IMR-90 (cell line): ENCODE results near the gene ZNF318.

Source experiments
- BHLHE40 ChIP-seq: fragments of 150-350 bp; IDR thresholded peaks from 2 replicates; pipeline ENCODE4 v1.6.1; 2016; ENCODE audit warnings: mild to moderate bottlenecking, low read depth, low read length
- CEBPB ChIP-seq: IDR thresholded peaks from 2 replicates; pipeline ENCODE4 v1.6.1; 2012; ENCODE audit warnings: low read depth, low read length, improper control_type of control experiment
- CHD1 ChIP-seq: IDR thresholded peaks from 2 replicates; pipeline ENCODE4 v1.6.1; 2012; ENCODE audit warnings: low read depth, low read length, improper control_type of control experiment
- FOS ChIP-seq: fragments of 150-350 bp; IDR thresholded peaks from 2 replicates; pipeline ENCODE4 v1.6.1; 2016; ENCODE audit warnings: low read depth, low read length
- MAFK ChIP-seq: IDR thresholded peaks from 2 replicates; pipeline ENCODE4 v1.6.1; 2012; ENCODE audit warnings: low read depth, low read length, improper control_type of control experiment
- MAZ ChIP-seq: IDR thresholded peaks from 2 replicates; pipeline ENCODE4 v1.6.1; 2012; ENCODE audit warnings: low read depth, mild to moderate bottlenecking, low read length, improper control_type of control experiment, moderate library complexity, borderline replicate concordance
- POLR2A ChIP-seq: IDR thresholded peaks from 2 replicates; pipeline ENCODE4 v1.6.1; 2012; ENCODE audit warnings: mild to moderate bottlenecking, low read depth, low read length
- RAD21 ChIP-seq: IDR thresholded peaks from 2 replicates; pipeline ENCODE4 v1.6.1; 2012; ENCODE audit warnings: low read length, improper control_type of control experiment
- RCOR1 ChIP-seq: IDR thresholded peaks from 2 replicates; pipeline ENCODE4 v1.6.1; 2012; ENCODE audit warnings: mild to moderate bottlenecking, low read length, improper control_type of control experiment; ENCODE audit not compliant: insufficient replicate concordance
- RFX5 ChIP-seq: IDR thresholded peaks from 2 replicates; pipeline ENCODE4 v1.8.0; 2012; ENCODE audit warnings: low read depth, mild to moderate bottlenecking, low read length, moderate library complexity
- SMC3 ChIP-seq: fragments of 150-350 bp; IDR thresholded peaks from 2 replicates; pipeline ENCODE4 v1.6.1; 2016; ENCODE audit warnings: low read depth, mild to moderate bottlenecking, antibody characterized with exemption, low read length, moderate library complexity
- TF ChIP-seq, protein P1 (sequence below): conservative IDR thresholded peaks from 2 replicates; pipeline ENCODE4 v1.5.1; 2012; ENCODE audit warnings: mild to moderate bottlenecking, low read depth, low read length, improper control_type of control experiment
- TF ChIP-seq, protein P2 (sequence below): fragments of 150-350 bp; IDR thresholded peaks from 2 replicates; pipeline ENCODE4 v1.6.1; 2017; ENCODE audit warnings: mild to moderate bottlenecking, antibody characterized with exemption, low read length, low read depth
- TF ChIP-seq, protein P3 (sequence below): fragments of 150-350 bp; IDR thresholded peaks from 2 replicates; pipeline ENCODE4 v1.6.1; 2016; ENCODE audit warnings: low read depth, mild to moderate bottlenecking, low read length, moderate library complexity, borderline replicate concordance

DNA sequence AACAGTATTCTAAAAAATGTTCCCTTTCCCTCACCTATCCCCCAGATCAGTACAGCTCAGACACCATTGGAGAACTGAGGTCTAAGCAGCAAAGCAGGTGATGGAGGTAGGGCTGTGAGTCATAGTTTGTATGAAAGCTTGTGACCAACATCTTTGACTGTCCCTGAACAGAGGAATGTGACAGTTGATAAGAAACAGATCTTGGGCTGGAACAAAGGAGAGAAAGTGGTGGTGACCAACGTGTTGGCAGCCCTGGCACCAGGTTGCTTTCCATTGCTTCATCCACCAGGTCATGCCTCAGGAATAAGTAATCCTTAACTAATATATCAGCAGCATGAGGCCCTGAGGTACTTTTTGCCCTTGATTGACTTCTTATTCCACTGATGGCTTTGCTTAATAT, 40.9 kb downstream of the ZNF318 start:
- TF ChIP-seq, protein P1, sequence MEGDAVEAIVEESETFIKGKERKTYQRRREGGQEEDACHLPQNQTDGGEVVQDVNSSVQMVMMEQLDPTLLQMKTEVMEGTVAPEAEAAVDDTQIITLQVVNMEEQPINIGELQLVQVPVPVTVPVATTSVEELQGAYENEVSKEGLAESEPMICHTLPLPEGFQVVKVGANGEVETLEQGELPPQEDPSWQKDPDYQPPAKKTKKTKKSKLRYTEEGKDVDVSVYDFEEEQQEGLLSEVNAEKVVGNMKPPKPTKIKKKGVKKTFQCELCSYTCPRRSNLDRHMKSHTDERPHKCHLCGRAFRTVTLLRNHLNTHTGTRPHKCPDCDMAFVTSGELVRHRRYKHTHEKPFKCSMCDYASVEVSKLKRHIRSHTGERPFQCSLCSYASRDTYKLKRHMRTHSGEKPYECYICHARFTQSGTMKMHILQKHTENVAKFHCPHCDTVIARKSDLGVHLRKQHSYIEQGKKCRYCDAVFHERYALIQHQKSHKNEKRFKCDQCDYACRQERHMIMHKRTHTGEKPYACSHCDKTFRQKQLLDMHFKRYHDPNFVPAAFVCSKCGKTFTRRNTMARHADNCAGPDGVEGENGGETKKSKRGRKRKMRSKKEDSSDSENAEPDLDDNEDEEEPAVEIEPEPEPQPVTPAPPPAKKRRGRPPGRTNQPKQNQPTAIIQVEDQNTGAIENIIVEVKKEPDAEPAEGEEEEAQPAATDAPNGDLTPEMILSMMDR, result no peak
- TF ChIP-seq RFX5 (no peak), FOS (no peak), BHLHE40 (no peak), CEBPB (no peak), POLR2A (no peak), RAD21 (no peak), SMC3 (no peak), CHD1 (no peak), MAFK (no peak), MAZ (no peak), RCOR1 (no peak)
- TF ChIP-seq, protein P2, sequence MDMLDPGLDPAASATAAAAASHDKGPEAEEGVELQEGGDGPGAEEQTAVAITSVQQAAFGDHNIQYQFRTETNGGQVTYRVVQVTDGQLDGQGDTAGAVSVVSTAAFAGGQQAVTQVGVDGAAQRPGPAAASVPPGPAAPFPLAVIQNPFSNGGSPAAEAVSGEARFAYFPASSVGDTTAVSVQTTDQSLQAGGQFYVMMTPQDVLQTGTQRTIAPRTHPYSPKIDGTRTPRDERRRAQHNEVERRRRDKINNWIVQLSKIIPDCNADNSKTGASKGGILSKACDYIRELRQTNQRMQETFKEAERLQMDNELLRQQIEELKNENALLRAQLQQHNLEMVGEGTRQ, result no peak
- TF ChIP-seq, protein P3, sequence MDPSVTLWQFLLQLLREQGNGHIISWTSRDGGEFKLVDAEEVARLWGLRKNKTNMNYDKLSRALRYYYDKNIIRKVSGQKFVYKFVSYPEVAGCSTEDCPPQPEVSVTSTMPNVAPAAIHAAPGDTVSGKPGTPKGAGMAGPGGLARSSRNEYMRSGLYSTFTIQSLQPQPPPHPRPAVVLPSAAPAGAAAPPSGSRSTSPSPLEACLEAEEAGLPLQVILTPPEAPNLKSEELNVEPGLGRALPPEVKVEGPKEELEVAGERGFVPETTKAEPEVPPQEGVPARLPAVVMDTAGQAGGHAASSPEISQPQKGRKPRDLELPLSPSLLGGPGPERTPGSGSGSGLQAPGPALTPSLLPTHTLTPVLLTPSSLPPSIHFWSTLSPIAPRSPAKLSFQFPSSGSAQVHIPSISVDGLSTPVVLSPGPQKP, result no peak
